HL-60/S4 (cell line): ENCODE measurements around the gene ITGB2.

ENCODE experiments used
- in situ Hi-C: fragments of 300-500 bp; cut with MboI; formaldehyde crosslinking; loops from 2 replicates; pipeline ENCODE4 v1.14.3; 2022; ENCODE audit warnings: low sequenced_read_pairs

The ITGB2 gene

DNA sequence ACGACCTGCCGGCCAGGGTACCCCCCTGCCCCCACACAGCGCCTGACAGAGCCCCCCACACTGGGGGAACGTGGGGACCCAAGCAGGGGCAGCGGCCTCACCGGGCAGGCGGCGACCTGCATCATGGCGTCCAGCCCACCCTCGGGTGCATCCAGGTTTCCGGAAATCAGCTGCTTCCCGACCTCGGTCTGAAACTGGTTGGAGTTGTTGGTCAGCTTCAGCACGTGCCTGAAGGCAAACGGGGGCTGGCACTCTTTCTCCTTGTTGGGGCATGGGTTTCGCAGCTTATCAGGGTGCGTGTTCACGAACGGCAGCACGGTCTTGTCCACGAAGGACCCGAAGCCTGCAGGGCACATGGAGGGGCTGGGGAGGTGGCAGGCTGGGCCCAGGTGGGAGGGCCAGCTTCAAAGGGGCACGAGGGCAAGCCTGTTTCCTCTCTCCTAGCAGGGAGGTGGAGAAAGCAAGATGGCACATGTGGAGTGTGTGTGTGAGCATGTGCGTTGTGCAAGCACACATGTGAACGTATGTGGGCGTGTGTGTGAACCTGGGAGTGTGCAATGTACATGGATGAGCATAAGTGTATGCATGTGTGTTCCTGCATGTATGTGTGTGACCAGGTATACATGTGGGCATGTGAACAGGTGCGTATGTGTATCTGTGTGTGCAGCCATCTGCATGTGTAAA is 19.2 kb downstream of the ITGB2 start:
- in situ Hi-C loops, result no loop called here

DNA sequence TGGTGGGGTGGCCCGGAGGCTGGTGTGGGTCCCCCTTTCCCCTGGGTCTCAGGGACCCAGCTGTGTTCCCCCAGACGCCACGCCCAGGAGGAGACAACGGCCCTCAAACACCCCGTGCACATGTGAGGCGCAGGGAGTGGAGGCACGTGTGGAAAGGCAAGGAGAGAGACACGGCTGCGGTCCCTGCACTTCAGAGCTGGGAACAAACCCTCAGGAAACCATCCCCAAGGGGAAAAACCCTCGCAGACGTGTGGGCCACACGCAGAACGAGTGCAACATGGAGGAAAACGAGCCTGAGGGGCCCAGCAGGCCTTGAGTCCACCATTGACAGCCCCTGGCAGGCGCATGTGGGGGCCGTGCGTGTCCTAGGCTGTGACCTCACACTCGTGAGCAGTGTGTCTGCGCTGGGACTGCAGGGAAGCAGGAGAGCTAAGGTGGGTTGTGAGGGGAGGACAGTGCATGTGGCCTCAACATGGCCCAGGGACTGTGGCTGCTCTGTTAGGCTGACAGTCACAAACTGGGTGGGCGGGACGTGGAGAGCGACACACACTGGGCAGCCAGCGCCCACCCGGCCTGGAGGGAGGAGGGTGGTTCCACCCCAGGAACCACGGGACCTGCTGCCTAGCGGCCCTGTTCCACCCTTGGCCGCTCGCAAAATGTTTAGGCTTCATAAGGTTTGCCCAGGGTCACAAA is 20.0 kb downstream of the ITGB2 start:
- in situ Hi-C loops, result no loop called here

- in situ Hi-C loops, result no loop called here
Measured at GRCh38 chr21:44899768-44900558, 20.7 kb downstream of the ITGB2 start.

DNA sequence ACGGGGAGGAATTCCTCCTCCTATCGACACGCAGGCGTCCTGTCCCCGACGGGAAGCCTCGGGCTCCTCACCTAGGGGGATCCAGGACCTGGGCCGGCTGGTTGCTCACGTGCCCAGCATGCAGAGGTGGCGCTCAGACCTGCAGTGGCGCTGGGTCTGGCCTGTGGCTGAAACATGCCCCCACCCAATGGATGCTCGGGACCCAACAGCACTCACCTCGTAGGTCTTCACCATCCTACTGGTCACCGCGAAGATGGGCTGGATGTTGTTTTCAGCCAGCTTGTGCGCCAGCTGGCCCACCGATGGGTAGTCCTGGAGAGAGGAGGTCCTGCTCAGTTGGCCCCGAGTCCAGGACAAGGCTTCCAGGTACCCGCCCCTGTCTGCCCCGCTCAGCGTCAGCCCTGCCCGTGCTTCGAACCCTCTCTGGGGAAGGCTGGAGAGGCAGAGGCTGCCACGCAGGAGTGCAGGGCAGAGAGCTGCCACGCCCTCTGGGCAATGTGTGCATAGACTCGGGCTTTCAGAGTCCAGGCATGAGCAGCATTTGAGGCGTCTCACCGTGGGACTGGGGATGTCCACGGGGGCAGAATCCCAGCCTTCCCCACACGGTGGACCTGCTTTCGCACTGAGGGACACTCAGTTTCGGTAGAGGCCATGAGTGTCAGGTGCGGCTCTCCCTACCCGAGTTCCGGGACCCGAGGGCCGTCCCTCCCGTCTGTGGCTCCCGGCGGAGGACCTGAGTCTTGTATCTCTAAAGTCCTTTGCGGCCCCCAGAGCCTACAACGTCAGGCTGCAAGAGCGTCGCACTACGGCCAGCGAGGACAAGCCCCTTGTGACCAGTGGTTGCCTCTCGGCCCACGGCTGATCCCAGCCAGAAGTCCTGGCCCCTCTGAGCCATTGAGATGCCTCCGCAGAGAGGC is 21.6 kb downstream of the ITGB2 start:
- in situ Hi-C loops, result no loop called here

DNA sequence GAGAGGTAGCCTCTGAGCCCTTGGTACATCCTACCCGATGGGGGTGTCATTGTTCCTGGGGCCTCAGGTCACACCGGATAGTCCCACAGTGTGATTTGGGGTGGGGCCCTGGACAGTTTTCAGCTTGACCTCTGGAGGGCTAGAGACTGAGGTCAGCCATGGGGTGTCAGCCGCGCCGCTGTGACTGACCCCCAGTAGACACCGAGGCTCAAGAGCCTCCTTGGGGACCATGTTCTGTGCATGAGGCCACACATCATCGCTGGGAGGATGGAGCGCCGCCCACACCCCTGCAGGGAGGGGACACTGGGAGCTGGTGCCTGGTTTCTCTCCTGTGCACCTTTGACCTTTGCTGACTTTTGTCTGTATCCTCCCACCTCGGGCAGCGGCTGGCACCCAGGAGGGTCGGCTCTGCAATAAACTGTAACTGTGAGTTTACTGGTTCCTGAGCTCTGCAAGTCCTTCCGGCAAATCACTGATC is 22.6 kb downstream of the ITGB2 start:
- in situ Hi-C loops, result no loop called here

DNA sequence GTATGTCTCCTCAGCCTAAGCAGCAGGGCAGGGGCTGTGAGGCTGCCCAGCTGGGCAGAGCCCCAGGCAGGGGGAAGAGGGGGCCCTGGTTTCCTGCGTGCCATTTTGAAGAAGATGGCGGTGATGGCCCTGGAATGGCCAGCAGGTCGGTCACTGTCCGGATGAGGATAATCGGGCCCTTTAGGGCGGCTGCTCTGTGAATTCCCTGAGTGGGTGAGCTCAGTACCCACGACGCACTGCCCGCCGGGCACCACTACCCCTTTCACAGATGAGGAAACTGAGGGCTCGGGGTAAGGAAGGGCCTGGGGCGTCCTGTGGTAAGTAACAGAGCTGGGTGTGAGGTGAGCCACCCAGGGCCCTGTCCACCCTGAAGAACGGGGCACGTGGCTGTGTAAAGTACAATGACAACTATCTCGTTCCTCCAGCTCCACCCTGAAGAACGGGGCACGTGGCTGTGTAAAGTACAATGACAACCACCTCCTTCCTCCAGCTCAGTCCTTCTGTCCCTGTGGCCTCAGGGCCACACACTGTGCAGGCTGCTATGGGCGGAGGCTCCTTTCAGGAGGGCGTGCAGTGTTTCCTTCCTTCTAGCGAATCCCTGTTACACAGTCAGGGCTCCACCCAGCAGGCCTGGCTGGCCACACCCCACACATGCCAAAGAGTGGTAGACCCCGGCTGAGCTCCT is 23.2 kb downstream of the ITGB2 start:
- in situ Hi-C loops, result no loop called here

- in situ Hi-C loops, result no loop called here
Measured at GRCh38 chr21:44896561-44897286, 24.0 kb downstream of the ITGB2 start.

DNA sequence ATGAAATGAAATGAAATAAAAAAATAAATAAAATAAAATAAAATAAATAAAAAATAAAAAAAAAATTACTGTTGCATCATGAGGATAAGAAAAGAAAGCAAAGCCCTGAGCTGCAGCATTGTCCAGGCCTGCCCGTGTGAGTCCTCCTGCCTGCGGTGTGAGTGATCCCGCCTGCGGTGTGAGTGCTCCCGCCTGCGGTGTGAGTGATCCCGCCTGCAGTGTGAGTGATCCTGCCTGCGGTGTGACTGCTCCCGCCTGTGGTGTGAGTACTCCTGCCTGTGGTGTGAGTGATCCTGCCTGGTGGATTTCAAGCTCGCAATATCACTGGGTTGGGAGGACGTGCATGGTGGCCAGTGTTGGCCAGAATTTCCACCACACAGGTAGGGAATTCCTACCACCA is 24.8 kb downstream of the ITGB2 start:
- in situ Hi-C loops, result no loop called here

GRCh38 chr21:44894687-44895302 is 25.9 kb downstream of the ITGB2 start:
- in situ Hi-C loops, result loop anchor here (5.0 kb wide), 1 partner anchor 33 kb away; no protein-coding TSS in a partner anchor

GRCh38 chr21:44893948-44894656 is 26.6 kb downstream of the ITGB2 start:
- in situ Hi-C loops, result loop anchor here (5.0 kb wide), 1 partner anchor 33 kb away; no protein-coding TSS in a partner anchor

GRCh38 chr21:44893278-44893556 is 27.5 kb downstream of the ITGB2 start:
- in situ Hi-C loops, result loop anchor here (5.0 kb wide), 1 partner anchor 34 kb away; no protein-coding TSS in a partner anchor

DNA sequence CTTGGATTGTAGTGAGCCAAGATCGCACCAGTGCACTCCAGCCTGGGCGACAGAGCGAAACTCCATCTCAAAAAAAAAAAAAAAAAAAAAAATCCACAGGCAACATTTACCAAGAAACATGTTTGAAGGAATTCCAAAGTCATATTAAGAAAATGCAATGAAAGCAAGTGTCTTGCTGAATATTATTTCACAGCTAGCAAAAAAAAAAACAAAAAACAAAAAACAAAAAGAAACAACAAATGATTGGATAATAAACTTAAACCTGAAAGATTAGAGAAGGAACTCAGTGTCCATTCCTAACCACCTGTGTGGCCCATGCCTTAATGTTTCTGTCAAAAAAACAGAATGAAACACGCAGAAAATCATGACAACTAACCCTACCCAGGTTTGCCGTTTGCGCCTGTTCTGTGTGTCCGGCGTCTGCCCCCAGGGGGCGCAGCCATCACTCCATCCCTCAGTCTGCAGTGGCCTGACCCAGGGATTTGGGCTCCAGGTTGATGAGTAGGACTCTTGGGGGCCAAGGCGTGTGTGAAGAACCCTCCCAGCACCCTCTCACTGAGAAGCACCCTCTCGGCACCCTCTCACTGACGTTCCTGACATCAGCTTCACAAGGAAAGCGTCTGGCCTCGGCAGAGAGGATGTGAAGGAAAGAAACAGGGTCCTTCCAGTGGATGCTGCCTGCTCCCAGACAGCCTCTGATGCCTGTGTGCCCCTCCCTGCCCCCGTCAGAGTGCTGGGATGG is 28.0 kb downstream of the ITGB2 start:
- in situ Hi-C loops, result loop anchor here (5.0 kb wide), 1 partner anchor 35 kb away; no protein-coding TSS in a partner anchor

- in situ Hi-C loops, result loop anchor here (5.0 kb wide), 1 partner anchor 35 kb away; no protein-coding TSS in a partner anchor
Measured at GRCh38 chr21:44892095-44892494, 28.6 kb downstream of the ITGB2 start.

- in situ Hi-C loops, result loop anchor here (5.0 kb wide), 1 partner anchor 36 kb away; no protein-coding TSS in a partner anchor
Measured at GRCh38 chr21:44891631-44892031, 29.1 kb downstream of the ITGB2 start.

DNA sequence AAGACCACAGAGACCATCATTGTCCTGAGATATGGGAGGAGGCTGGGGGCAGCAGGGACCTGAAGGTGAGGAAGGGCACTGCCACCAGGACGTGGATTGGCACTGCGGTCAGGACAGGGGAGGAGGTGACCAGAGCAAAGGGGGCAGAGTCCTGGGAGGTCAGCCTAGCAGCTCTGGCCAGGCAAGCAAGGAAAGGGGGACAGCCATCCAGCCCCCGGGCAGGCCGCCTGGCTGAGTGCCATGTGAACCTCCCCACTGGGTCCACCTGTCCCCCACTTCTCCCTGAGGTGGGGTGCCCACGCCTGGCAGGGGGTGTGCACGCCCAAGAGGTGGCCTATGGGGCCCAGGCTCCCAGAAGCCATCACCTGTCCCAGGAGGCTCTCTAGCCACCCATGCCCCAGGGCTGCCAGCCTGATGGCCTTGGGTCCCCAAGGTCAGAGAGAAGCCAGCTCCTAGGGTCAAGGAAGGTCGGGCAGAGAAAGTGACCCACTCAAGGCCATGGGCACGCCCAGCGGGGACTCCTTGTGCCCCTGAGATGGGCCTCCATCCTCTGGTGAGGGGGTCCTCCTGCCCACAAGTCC is 29.6 kb downstream of the ITGB2 start:
- in situ Hi-C loops, result loop anchor here (5.0 kb wide), 1 partner anchor 36 kb away; no protein-coding TSS in a partner anchor

DNA sequence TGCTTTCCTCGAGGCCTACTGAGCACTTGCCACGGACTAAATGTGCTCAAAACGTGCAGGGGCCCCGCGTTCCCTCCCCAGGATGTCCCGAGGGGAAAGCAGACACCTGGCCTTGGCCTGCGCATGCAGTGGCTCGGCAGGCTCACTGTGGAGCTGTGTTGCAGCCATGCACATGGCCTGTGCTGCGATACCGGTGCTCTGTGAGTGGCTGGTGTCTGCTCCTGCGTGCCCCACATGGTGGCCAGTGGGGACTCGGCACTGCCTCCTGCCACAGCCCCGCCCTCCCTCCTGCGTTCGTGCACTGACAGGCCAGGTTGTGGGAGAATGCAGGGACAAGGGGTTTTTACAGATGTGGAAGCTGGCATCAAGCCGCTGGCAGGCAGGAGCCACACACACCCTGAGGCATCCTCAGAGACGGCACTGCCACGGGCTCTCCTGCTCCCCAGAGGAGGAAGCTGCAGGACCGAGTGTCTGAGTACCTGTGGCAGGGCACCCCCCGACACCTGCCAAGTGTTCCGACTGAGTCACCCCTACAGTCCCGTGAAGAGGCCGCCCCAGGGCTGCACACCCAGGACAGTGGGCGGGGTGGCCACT is 30.3 kb downstream of the ITGB2 start:
- in situ Hi-C loops, result loop anchor here (5.0 kb wide), 1 partner anchor 37 kb away; no protein-coding TSS in a partner anchor
